Ishikawa (cell line): ENCODE data around the gene TGM3.

Experiments used
- CEBPB ChIP-seq: IDR thresholded peaks from 2 replicates; pipeline ENCODE4 v1.6.1; 2012
- CREB1 ChIP-seq: IDR thresholded peaks from 2 replicates; pipeline ENCODE4 v1.6.1; 2012; ENCODE audit warnings: low read depth
- EGR1 ChIP-seq: IDR thresholded peaks from 2 replicates; pipeline ENCODE4 v1.6.1; 2012
- EP300 ChIP-seq: IDR thresholded peaks from 2 replicates; pipeline ENCODE4 v1.6.1; 2012; ENCODE audit warnings: borderline replicate concordance
- FOXM1 ChIP-seq: IDR thresholded peaks from 2 replicates; pipeline ENCODE4 v1.6.1; 2012; ENCODE audit warnings: low read depth, borderline replicate concordance
- MAX ChIP-seq: IDR thresholded peaks from 2 replicates; pipeline ENCODE4 v1.6.1; 2012
- NFIC ChIP-seq: IDR thresholded peaks from 2 replicates; pipeline ENCODE4 v1.6.1; 2012
- RAD21 ChIP-seq: IDR thresholded peaks from 2 replicates; pipeline ENCODE4 v1.6.1; 2012; ENCODE audit warnings: low read depth
- REST ChIP-seq: IDR thresholded peaks from 2 replicates; pipeline ENCODE4 v1.6.1; 2012; ENCODE audit warnings: low read depth, mild to moderate bottlenecking
- TAF1 ChIP-seq: IDR thresholded peaks from 2 replicates; pipeline ENCODE4 v1.6.1; 2012; ENCODE audit warnings: low read depth, mild to moderate bottlenecking
- TCF12 ChIP-seq: IDR thresholded peaks from 2 replicates; pipeline ENCODE4 v1.6.1; 2012; ENCODE audit warnings: low read depth
- TEAD4 ChIP-seq: IDR thresholded peaks from 2 replicates; pipeline ENCODE4 v1.6.1; 2012
- USF1 ChIP-seq: IDR thresholded peaks from 2 replicates; pipeline ENCODE4 v1.6.1; 2012
- YY1 ChIP-seq: IDR thresholded peaks from 2 replicates; pipeline ENCODE4 v1.6.1; 2012; ENCODE audit warnings: low read depth
- ZBTB7A ChIP-seq: IDR thresholded peaks from 2 replicates; pipeline ENCODE4 v1.6.1; 2012; ENCODE audit warnings: low read depth

The TGM3 gene

GRCh38 chr20:2346188-2346587, 50.4 kb downstream of the TGM3 start:
- TF ChIP-seq TEAD4: no peak
- TF ChIP-seq USF1: no peak
- TF ChIP-seq RAD21: no peak
- no peak for TF ChIP-seq EP300

GRCh38 chr20:2348336-2348735, 52.5 kb downstream of the TGM3 start:
- TF ChIP-seq CEBPB (no peak), CREB1 (no peak), TAF1 (no peak), ZBTB7A (no peak), TCF12 (no peak), REST (no peak), TEAD4 (no peak), MAX (no peak), USF1 (no peak), YY1 (no peak), EGR1 (no peak), FOXM1 (no peak), NFIC (no peak), RAD21 (no peak), EP300 (no peak)

GRCh38 chr20:2349801-2350200, 54.0 kb downstream of the TGM3 start:
- TF ChIP-seq EP300 (no peak), EGR1 (no peak), YY1 (no peak), RAD21 (no peak), FOXM1 (no peak), TEAD4 (no peak), USF1 (no peak), ZBTB7A (no peak)

- TF ChIP-seq CEBPB (no peak), USF1 (no peak)
These were observed 54.8 kb downstream of the TGM3 start for GRCh38 chr20:2350606-2351005.

GRCh38 chr20:2353231-2353630, 57.4 kb downstream of the TGM3 start:
- TF ChIP-seq EP300: no peak
- TF ChIP-seq REST: no peak
- TF ChIP-seq NFIC: no peak
- no peak for TF ChIP-seq ZBTB7A
- TF ChIP-seq YY1: no peak
- TF ChIP-seq TAF1: no peak
- no peak for TF ChIP-seq TEAD4
- TF ChIP-seq CREB1: no peak
- TF ChIP-seq RAD21: no peak
- TF ChIP-seq USF1: no peak
- no peak for TF ChIP-seq TCF12
- no peak for TF ChIP-seq MAX
- TF ChIP-seq FOXM1: no peak
- TF ChIP-seq EGR1: no peak

- no peak for TF ChIP-seq EGR1
- no peak for TF ChIP-seq ZBTB7A
- no peak for TF ChIP-seq CEBPB
- TF ChIP-seq REST: no peak
- no peak for TF ChIP-seq MAX
- TF ChIP-seq TEAD4: no peak
- TF ChIP-seq NFIC: no peak
- no peak for TF ChIP-seq TAF1
These were observed 61.3 kb downstream of the TGM3 start for GRCh38 chr20:2357114-2357513.
